Activated CD4-positive, alpha-beta memory T cell treated with anti-CD3 and anti-CD28 coated beads for 36 hours (primary cell): ENCODE results near the gene FBN2. TPM values are rescaled to one million over a fixed set of nuclear protein-coding genes. Genes with fewer than 3 reads are reported as not detected.

ENCODE experiments used
- CTCF ChIA-PET: fragments of 350-600 bp; sonication (Branson Sonifier 250); formaldehyde crosslinking; loops from one replicate; lab custom pipeline; 2021; ENCODE audit warnings: antibody characterized with exemption, inconsistent platforms; lab: Charles Lee
- POLR2A ChIA-PET: fragments of 350-600 bp; sonication (Branson Sonifier 250); formaldehyde crosslinking; loops from one replicate; lab custom pipeline; 2021; ENCODE audit warnings: antibody characterized with exemption; lab: Charles Lee
- DNase-seq: peaks from one replicate; pipeline ENCODE4 v3.0.0-alpha.2; 2020
- H3K27ac Mint-ChIP-seq: one replicate; pipeline ENCODE4 v1.8.0; 2021; ENCODE audit warnings: mixed read lengths
- H3K27me3 Mint-ChIP-seq: one replicate; pipeline ENCODE4 v1.8.0; 2021; ENCODE audit warnings: mixed read lengths
- H3K36me3 Mint-ChIP-seq: one replicate; pipeline ENCODE4 v1.8.0; 2021; ENCODE audit warnings: mixed read lengths
- H3K4me1 Mint-ChIP-seq: one replicate; pipeline ENCODE4 v1.8.0; 2021; ENCODE audit warnings: low read depth, mixed read lengths
- H3K4me3 Mint-ChIP-seq: one replicate; pipeline ENCODE4 v1.8.0; 2021; ENCODE audit warnings: mild to moderate bottlenecking, mixed read lengths
- H3K9me3 Mint-ChIP-seq: one replicate; pipeline ENCODE4 v1.8.0; 2021; ENCODE audit warnings: mixed read lengths
- intact Hi-C: fragments of 100-400 bp; cut with micrococcal nuclease; formaldehyde crosslinking; loops from one replicate; pipeline ENCODE4 v1.15.1; 2023
- total RNA-seq, 2 experiments: library from RNA; stranded (reverse); gene quantifications; one replicate each; pipeline ENCODE4 v1.2.3, GENCODE V29; 2021

FBN2 gene
- total RNA-seq, 2 experiments from 2014 or later = not detected

- Mint-ChIP-seq H3K27ac (no peak overlapping the region), H3K27me3 (peaks cover 4% of the 10 kb centered on the region), H3K36me3 (no peaks in the 10 kb centered on the region), H3K4me3 (no peak overlapping the region), H3K9me3 (no peaks in the 10 kb centered on the region), H3K4me1 (no peaks in the 10 kb centered on the region)
- ChIA-PET CTCF (no interaction called here), POLR2A (no interaction called here)
- DNase-seq = no peak
- intact Hi-C loops = no loop called here
Observed at GRCh38 chr5:128264564-128265360, 273.3 kb downstream of the FBN2 start.

GRCh38 chr5:128263357-128263756 is 274.7 kb downstream of the FBN2 start:
- ChIA-PET CTCF (no interaction called here), POLR2A (no interaction called here)
- no peaks in the 10 kb centered on the region for H3K4me1 Mint-ChIP-seq
- peaks cover 5% of the 10 kb centered on the region for H3K27me3 Mint-ChIP-seq
- H3K27ac Mint-ChIP-seq = no peak overlapping the region
- H3K4me3 Mint-ChIP-seq = no peak overlapping the region
- H3K36me3 Mint-ChIP-seq = no peaks in the 10 kb centered on the region
- no peaks in the 10 kb centered on the region for H3K9me3 Mint-ChIP-seq
- intact Hi-C loops = no loop called here
- no peak for DNase-seq

GRCh38 chr5:128262911-128263310 is 275.1 kb downstream of the FBN2 start:
- ChIA-PET POLR2A (no interaction called here), CTCF (no interaction called here)
- no peak overlapping the region for H3K4me3 Mint-ChIP-seq
- H3K4me1 Mint-ChIP-seq = no peaks in the 10 kb centered on the region
- H3K27me3 Mint-ChIP-seq = peaks cover 5% of the 10 kb centered on the region
- H3K36me3 Mint-ChIP-seq = no peaks in the 10 kb centered on the region
- intact Hi-C loops = no loop called here
- H3K9me3 Mint-ChIP-seq = no peaks in the 10 kb centered on the region
- H3K27ac Mint-ChIP-seq = no peak overlapping the region
- no peak for DNase-seq

- CTCF ChIA-PET = no interaction called here
- no peak for DNase-seq
Observed at GRCh38 chr5:128259607-128260021, 278.4 kb downstream of the FBN2 start.

GRCh38 chr5:128258372-128258771 is 279.7 kb downstream of the FBN2 start:
- POLR2A ChIA-PET = no interaction called here
- H3K27me3 Mint-ChIP-seq = peaks cover 3% of the 10 kb centered on the region
- H3K27ac Mint-ChIP-seq = no peak overlapping the region
- no peak overlapping the region for H3K4me3 Mint-ChIP-seq
- no peak for DNase-seq
- CTCF ChIA-PET = no interaction called here
- no peaks in the 10 kb centered on the region for H3K36me3 Mint-ChIP-seq
- intact Hi-C loops = no loop called here
- H3K9me3 Mint-ChIP-seq = no peaks in the 10 kb centered on the region
- no peaks in the 10 kb centered on the region for H3K4me1 Mint-ChIP-seq

More at GRCh38 chr5:128259607-128260021, 278.4 kb downstream of the FBN2 start:
- POLR2A ChIA-PET = no interaction called here
- no peaks in the 10 kb centered on the region for H3K9me3 Mint-ChIP-seq
- no peak overlapping the region for H3K4me3 Mint-ChIP-seq
- H3K4me1 Mint-ChIP-seq = no peaks in the 10 kb centered on the region
- H3K27me3 Mint-ChIP-seq = peaks cover 3% of the 10 kb centered on the region
- intact Hi-C loops = no loop called here
- H3K36me3 Mint-ChIP-seq = no peaks in the 10 kb centered on the region
- no peak overlapping the region for H3K27ac Mint-ChIP-seq

- POLR2A ChIA-PET = no interaction called here
- intact Hi-C loops = no loop called here
- Mint-ChIP-seq H3K9me3 (no peaks in the 10 kb centered on the region), H3K27ac (no peak overlapping the region), H3K36me3 (no peaks in the 10 kb centered on the region), H3K4me1 (no peaks in the 10 kb centered on the region), H3K27me3 (peaks cover 3% of the 10 kb centered on the region), H3K4me3 (no peak overlapping the region)
- no peak for DNase-seq
- CTCF ChIA-PET = no interaction called here
Observed at GRCh38 chr5:128257076-128257475, 281.0 kb downstream of the FBN2 start.

- no peaks in the 10 kb centered on the region for H3K36me3 Mint-ChIP-seq
- no peak for DNase-seq
- CTCF ChIA-PET = no interaction called here
Observed at GRCh38 chr5:128254789-128255188, 283.3 kb downstream of the FBN2 start.

GRCh38 chr5:128253880-128254279 is 284.2 kb downstream of the FBN2 start:
- intact Hi-C loops = no loop called here
- Mint-ChIP-seq H3K4me1 (no peaks in the 10 kb centered on the region), H3K36me3 (no peaks in the 10 kb centered on the region), H3K27me3 (peaks cover 1% of the 10 kb centered on the region), H3K4me3 (no peak overlapping the region), H3K27ac (no peak overlapping the region), H3K9me3 (no peaks in the 10 kb centered on the region)
- CTCF ChIA-PET = no interaction called here
- POLR2A ChIA-PET = no interaction called here
- no peak for DNase-seq

More at GRCh38 chr5:128254789-128255188, 283.3 kb downstream of the FBN2 start:
- Mint-ChIP-seq H3K4me3 (no peak overlapping the region), H3K4me1 (no peaks in the 10 kb centered on the region), H3K9me3 (no peaks in the 10 kb centered on the region), H3K27ac (no peak overlapping the region), H3K27me3 (peaks cover 3% of the 10 kb centered on the region)
- POLR2A ChIA-PET = no interaction called here
- intact Hi-C loops = no loop called here

GRCh38 chr5:128253161-128253560 is 284.9 kb downstream of the FBN2 start:
- Mint-ChIP-seq H3K36me3 (no peaks in the 10 kb centered on the region), H3K27me3 (peaks cover 2% of the 10 kb centered on the region), H3K4me3 (no peak overlapping the region), H3K27ac (no peak overlapping the region), H3K4me1 (no peaks in the 10 kb centered on the region), H3K9me3 (no peaks in the 10 kb centered on the region)
- POLR2A ChIA-PET = no interaction called here
- DNase-seq = no peak
- CTCF ChIA-PET = no interaction called here
- intact Hi-C loops = no loop called here

GRCh38 chr5:128252756-128253155 is 285.3 kb downstream of the FBN2 start:
- no peak overlapping the region for H3K27ac Mint-ChIP-seq
- CTCF ChIA-PET = no interaction called here
- DNase-seq = no peak
- no peak overlapping the region for H3K4me3 Mint-ChIP-seq
- H3K4me1 Mint-ChIP-seq = no peaks in the 10 kb centered on the region
- no peaks in the 10 kb centered on the region for H3K9me3 Mint-ChIP-seq
- no peaks in the 10 kb centered on the region for H3K36me3 Mint-ChIP-seq
- peaks cover 3% of the 10 kb centered on the region for H3K27me3 Mint-ChIP-seq
- intact Hi-C loops = no loop called here
- POLR2A ChIA-PET = no interaction called here

- H3K4me3 Mint-ChIP-seq = no peak overlapping the region
- DNase-seq = no peak
- H3K27me3 Mint-ChIP-seq = peaks cover 3% of the 10 kb centered on the region
- ChIA-PET POLR2A (no interaction called here), CTCF (no interaction called here)
- intact Hi-C loops = no loop called here
- no peaks in the 10 kb centered on the region for H3K36me3 Mint-ChIP-seq
- H3K4me1 Mint-ChIP-seq = no peaks in the 10 kb centered on the region
- no peaks in the 10 kb centered on the region for H3K9me3 Mint-ChIP-seq
- no peak overlapping the region for H3K27ac Mint-ChIP-seq
Observed at GRCh38 chr5:128252196-128252595, 285.8 kb downstream of the FBN2 start.

- no peaks in the 10 kb centered on the region for H3K9me3 Mint-ChIP-seq
- intact Hi-C loops = no loop called here
- H3K4me3 Mint-ChIP-seq = no peak overlapping the region
- ChIA-PET POLR2A (no interaction called here), CTCF (no interaction called here)
- no peaks in the 10 kb centered on the region for H3K36me3 Mint-ChIP-seq
- H3K27me3 Mint-ChIP-seq = peaks cover 2% of the 10 kb centered on the region
- DNase-seq = no peak
- no peak overlapping the region for H3K27ac Mint-ChIP-seq
- H3K4me1 Mint-ChIP-seq = no peaks in the 10 kb centered on the region
Observed at GRCh38 chr5:128245974-128246373, 292.1 kb downstream of the FBN2 start.

GRCh38 chr5:128243958-128244582 is 294.0 kb downstream of the FBN2 start:
- no peaks in the 10 kb centered on the region for H3K9me3 Mint-ChIP-seq
- DNase-seq = no peak
- no peaks in the 10 kb centered on the region for H3K4me1 Mint-ChIP-seq
- intact Hi-C loops = no loop called here
- no peak overlapping the region for H3K4me3 Mint-ChIP-seq
- CTCF ChIA-PET = no interaction called here
- H3K27ac Mint-ChIP-seq = no peak overlapping the region
- H3K36me3 Mint-ChIP-seq = no peaks in the 10 kb centered on the region
- POLR2A ChIA-PET = no interaction called here
- peaks cover 3% of the 10 kb centered on the region for H3K27me3 Mint-ChIP-seq
